ENCODE results near the gene BTBD1. TPM values are rescaled to one million over a fixed set of nuclear protein-coding genes. Genes with fewer than 3 reads are reported as not detected.

BTBD1 gene

GRCh38 chr15:82966671-82967071, 100.4 kb downstream of the BTBD1 start:
- Histone ChIP-seq H3K9ac (ENCODE audit: low read length) (no peak overlapping the region), H2AFZ (ENCODE audit: low read depth, low read length) (no peak overlapping the region), H3K27me3 (ENCODE audit: control insufficient read depth in 1 of 2, insufficient read depth in 1 of 2, low read length in 2 of 2) (no peaks in the 10 kb centered on the region), H3K4me2 (ENCODE audit: low read length, poor library complexity, severe bottlenecking) (no peak overlapping the region), H2BK120ac (ENCODE audit: low read depth, low read length) (no peak overlapping the region), H2AK5ac (ENCODE audit: low read length, severe bottlenecking) (no peak overlapping the region), H4K8ac (ENCODE audit: low read length) (no peak overlapping the region), H3K4me3 (ENCODE audit: insufficient read depth in 1 of 2, low read depth in 1 of 2, low read length in 2 of 2) (no peak overlapping the region), H2BK12ac (ENCODE audit: low read length in 2 of 2) (no peak overlapping the region), H2BK15ac (ENCODE audit: low read depth, poor library complexity, severe bottlenecking) (no peak overlapping the region), H3K14ac (ENCODE audit: low read length in 2 of 2) (no peak overlapping the region), H3K36me3 (ENCODE audit: control insufficient read depth in 1 of 2, insufficient read depth in 2 of 2, low read depth in 1 of 2, low read length in 2 of 2) (no peaks in the 10 kb centered on the region), H2BK5ac (ENCODE audit: low read depth, low read length, poor library complexity, severe bottlenecking) (no peak overlapping the region), H3K9me3 (ENCODE audit: control insufficient read depth, low read length) (no peaks in the 10 kb centered on the region), H3K27ac (ENCODE audit: low read length, poor library complexity, severe bottlenecking) (no peak overlapping the region), H3K79me1 (replicated peaks; ENCODE audit: low read length, poor library complexity, severe bottlenecking) (no peaks in the 10 kb centered on the region), H3K23ac (ENCODE audit: low read length in 2 of 2) (no peak overlapping the region), H3K4ac (ENCODE audit: low read depth in 1 of 2, low read length in 2 of 2) (no peak overlapping the region), H3K18ac (ENCODE audit: low read depth in 1 of 2, low read length in 2 of 2) (no peak overlapping the region), H4K91ac (ENCODE audit: low read length) (no peak overlapping the region), H3K4me1 (ENCODE audit: control insufficient read depth, insufficient read depth, low read depth, low read length) (no peaks in the 10 kb centered on the region)
- WGBS: 100% methylated on average over 2 of the region's 4 CpGs
- no peak for DNase-seq

Small RNA genes within 50 kb of the gene (small RNA-seq; reads per million reads assigned to genes)
- gene MIR4515 (ENCODE audit: low read depth): not detected

Data from mesenchymal stem cell (in vitro differentiated cells and primary cell).